ENCODE results near the gene CDC42BPA. TPM values are rescaled to one million over a fixed set of nuclear protein-coding genes. Genes with fewer than 3 reads are reported as not detected.

The CDC42BPA gene
- total and polyA plus RNA-seq, 2 of the 13 experiments (the other 11 are each of a cell fraction or from before 2014, with no cell fraction given): 6.5 to 16.0 TPM

DNA sequence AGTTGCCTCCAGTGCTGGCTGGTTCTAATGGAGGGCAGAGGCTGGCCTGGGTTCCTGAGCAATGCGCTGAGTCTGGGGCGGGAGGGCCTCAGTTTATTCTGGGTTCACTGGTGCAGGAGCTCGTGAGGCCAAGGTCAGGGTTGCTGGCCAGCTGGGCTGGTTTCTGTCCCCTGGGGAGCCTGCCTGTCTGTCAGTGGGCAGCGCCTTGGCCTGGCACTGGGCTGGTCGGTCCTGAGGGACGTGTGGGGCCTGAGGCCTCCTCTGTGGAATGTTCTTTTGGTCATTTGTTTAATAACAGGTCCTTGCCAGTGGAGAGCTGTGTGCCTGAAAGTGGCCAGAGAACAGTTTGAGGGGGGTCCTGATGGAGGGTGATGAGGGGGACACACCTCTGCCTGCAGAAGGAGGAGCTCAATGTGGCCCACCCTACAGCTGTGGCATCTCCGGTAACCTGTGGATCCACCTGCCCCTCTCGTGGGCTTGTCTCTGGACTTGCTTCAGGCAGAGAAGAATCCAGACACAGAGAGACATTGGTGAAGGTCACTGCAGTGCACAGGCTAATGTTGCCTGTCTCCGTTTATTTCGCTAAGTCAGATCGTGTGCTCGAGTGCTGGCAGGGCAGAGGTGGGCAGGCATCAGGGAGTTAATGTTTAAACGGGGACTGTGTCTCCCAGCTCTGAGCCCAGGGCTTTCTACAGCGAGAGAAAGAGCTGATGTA, 343.6 kb downstream of the CDC42BPA start (continued):
- TF ChIP-seq, protein P1, sequence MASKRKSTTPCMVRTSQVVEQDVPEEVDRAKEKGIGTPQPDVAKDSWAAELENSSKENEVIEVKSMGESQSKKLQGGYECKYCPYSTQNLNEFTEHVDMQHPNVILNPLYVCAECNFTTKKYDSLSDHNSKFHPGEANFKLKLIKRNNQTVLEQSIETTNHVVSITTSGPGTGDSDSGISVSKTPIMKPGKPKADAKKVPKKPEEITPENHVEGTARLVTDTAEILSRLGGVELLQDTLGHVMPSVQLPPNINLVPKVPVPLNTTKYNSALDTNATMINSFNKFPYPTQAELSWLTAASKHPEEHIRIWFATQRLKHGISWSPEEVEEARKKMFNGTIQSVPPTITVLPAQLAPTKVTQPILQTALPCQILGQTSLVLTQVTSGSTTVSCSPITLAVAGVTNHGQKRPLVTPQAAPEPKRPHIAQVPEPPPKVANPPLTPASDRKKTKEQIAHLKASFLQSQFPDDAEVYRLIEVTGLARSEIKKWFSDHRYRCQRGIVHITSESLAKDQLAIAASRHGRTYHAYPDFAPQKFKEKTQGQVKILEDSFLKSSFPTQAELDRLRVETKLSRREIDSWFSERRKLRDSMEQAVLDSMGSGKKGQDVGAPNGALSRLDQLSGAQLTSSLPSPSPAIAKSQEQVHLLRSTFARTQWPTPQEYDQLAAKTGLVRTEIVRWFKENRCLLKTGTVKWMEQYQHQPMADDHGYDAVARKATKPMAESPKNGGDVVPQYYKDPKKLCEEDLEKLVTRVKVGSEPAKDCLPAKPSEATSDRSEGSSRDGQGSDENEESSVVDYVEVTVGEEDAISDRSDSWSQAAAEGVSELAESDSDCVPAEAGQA (IDR thresholded peaks at IDR 0.05; ENCODE audit: low read depth): no peak
- TF ChIP-seq, protein P1 (CRISPR knock-in tag; IDR thresholded peaks at IDR 0.05; ENCODE audit: borderline replicate concordance): no peak
- no peak for TF ChIP-seq HNF4G (IDR thresholded peaks at IDR 0.05; ENCODE audit: borderline replicate concordance, low read depth, low read length)
- TF ChIP-seq HNF4G (CRISPR knock-in tag; IDR thresholded peaks at IDR 0.05; ENCODE audit: borderline replicate concordance, low read depth): no peak
- no peak for TF ChIP-seq KDM1A (CRISPR knock-in tag; IDR thresholded peaks at IDR 0.05)
- TF ChIP-seq SMARCC2 (IDR thresholded peaks at IDR 0.05): no peak
- TF ChIP-seq, protein P2, sequence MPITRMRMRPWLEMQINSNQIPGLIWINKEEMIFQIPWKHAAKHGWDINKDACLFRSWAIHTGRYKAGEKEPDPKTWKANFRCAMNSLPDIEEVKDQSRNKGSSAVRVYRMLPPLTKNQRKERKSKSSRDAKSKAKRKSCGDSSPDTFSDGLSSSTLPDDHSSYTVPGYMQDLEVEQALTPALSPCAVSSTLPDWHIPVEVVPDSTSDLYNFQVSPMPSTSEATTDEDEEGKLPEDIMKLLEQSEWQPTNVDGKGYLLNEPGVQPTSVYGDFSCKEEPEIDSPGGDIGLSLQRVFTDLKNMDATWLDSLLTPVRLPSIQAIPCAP (CRISPR knock-in tag; IDR thresholded peaks at IDR 0.05; ENCODE audit: low read depth): no peak
- TF ChIP-seq CAMTA2 (CRISPR knock-in tag; IDR thresholded peaks at IDR 0.05; ENCODE audit: borderline replicate concordance): no peak
- no peak for TF ChIP-seq ZBTB44 (CRISPR knock-in tag; IDR thresholded peaks at IDR 0.05)
- TF ChIP-seq ZNF225 (CRISPR knock-in tag; IDR thresholded peaks at IDR 0.05): no peak
- TF ChIP-seq, protein P3, sequence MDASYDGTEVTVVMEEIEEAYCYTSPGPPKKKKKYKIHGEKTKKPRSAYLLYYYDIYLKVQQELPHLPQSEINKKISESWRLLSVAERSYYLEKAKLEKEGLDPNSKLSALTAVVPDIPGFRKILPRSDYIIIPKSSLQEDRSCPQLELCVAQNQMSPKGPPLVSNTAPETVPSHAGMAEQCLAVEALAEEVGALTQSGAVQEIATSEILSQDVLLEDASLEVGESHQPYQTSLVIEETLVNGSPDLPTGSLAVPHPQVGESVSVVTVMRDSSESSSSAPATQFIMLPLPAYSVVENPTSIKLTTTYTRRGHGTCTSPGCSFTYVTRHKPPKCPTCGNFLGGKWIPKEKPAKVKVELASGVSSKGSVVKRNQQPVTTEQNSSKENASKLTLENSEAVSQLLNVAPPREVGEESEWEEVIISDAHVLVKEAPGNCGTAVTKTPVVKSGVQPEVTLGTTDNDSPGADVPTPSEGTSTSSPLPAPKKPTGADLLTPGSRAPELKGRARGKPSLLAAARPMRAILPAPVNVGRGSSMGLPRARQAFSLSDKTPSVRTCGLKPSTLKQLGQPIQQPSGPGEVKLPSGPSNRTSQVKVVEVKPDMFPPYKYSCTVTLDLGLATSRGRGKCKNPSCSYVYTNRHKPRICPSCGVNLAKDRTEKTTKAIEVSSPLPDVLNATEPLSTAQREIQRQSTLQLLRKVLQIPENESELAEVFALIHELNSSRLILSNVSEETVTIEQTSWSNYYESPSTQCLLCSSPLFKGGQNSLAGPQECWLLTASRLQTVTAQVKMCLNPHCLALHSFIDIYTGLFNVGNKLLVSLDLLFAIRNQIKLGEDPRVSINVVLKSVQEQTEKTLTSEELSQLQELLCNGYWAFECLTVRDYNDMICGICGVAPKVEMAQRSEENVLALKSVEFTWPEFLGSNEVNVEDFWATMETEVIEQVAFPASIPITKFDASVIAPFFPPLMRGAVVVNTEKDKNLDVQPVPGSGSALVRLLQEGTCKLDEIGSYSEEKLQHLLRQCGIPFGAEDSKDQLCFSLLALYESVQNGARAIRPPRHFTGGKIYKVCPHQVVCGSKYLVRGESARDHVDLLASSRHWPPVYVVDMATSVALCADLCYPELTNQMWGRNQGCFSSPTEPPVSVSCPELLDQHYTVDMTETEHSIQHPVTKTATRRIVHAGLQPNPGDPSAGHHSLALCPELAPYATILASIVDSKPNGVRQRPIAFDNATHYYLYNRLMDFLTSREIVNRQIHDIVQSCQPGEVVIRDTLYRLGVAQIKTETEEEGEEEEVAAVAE (CRISPR knock-in tag; IDR thresholded peaks at IDR 0.05; ENCODE audit: borderline replicate concordance): no peak
- TF ChIP-seq ZFAT (CRISPR knock-in tag; conservative IDR thresholded peaks at IDR 0.05): no peak
- no peak for TF ChIP-seq TBX3 (IDR thresholded peaks at IDR 0.05; ENCODE audit: borderline replicate concordance)
- TF ChIP-seq ETS1 (CRISPR knock-in tag; IDR thresholded peaks at IDR 0.05): no peak
- peak; percentile 49 for TF ChIP-seq HOXA3 (CRISPR knock-in tag; IDR thresholded peaks at IDR 0.05)
